ENCODE measurements around the gene AMN.
"Not testable (repeated sequence)": the region's sequence is repeated elsewhere in the genome, so short reads cannot be mapped to it uniquely, and the experiment has no call there.

The AMN gene

GRCh38 chr14:102911991-102912761, 10.3 kb upstream of the AMN start:
- DNase-seq (ENCODE audit: low read depth), result no peak

- no peak for DNase-seq (ENCODE audit: low read depth)
Observed at GRCh38 chr14:102913341-102914211, 8.9 kb upstream of the AMN start.

GRCh38 chr14:102914474-102915291, 7.8 kb upstream of the AMN start:
- no peak for DNase-seq (ENCODE audit: low read depth)

GRCh38 chr14:102915292-102916110, 7.0 kb upstream of the AMN start:
- no peak for DNase-seq (ENCODE audit: low read depth)

GRCh38 chr14:102916347-102917055, 6.0 kb upstream of the AMN start:
- DNase-seq (ENCODE audit: low read depth), result no peak

- DNase-seq (ENCODE audit: low read depth), result no peak
Observed at GRCh38 chr14:102917056-102917385, 5.4 kb upstream of the AMN start.

- DNase-seq (ENCODE audit: low read depth), result no peak
Observed at GRCh38 chr14:102917469-102918211, 4.8 kb upstream of the AMN start.

GRCh38 chr14:102918438-102918837, 4.0 kb upstream of the AMN start:
- DNase-seq (ENCODE audit: low read depth), result no peak

GRCh38 chr14:102920273-102920997, 2.0 kb upstream of the AMN start:
- no peak for DNase-seq (ENCODE audit: low read depth)

- no peak for DNase-seq (ENCODE audit: low read depth)
Observed at GRCh38 chr14:102920998-102921304, 1.5 kb upstream of the AMN start.

- DNase-seq (ENCODE audit: low read depth), result no peak
Observed at GRCh38 chr14:102923201-102923924, 900 bp downstream of the AMN start.

- DNase-seq (ENCODE audit: low read depth), result no peak
Observed at GRCh38 chr14:102923925-102924486, 1.5 kb downstream of the AMN start.

GRCh38 chr14:102924632-102925588, 2.4 kb downstream of the AMN start:
- no peak for DNase-seq (ENCODE audit: low read depth)

GRCh38 chr14:102925646-102926045, 3.2 kb downstream of the AMN start:
- DNase-seq (ENCODE audit: low read depth), result no peak

GRCh38 chr14:102926104-102926503, 3.6 kb downstream of the AMN start:
- DNase-seq (ENCODE audit: low read depth), result no peak

- DNase-seq (ENCODE audit: low read depth), result not testable (repeated sequence)
Observed at GRCh38 chr14:102926840-102927239, 4.4 kb downstream of the AMN start.

- DNase-seq (ENCODE audit: low read depth), result no peak
Observed at GRCh38 chr14:102927346-102927877, 4.9 kb downstream of the AMN start.

Data from fibroblast of the conjunctiva (primary cell).